Parathyroid adenoma (tissue), 2 donors: ENCODE measurements around the gene SIPA1L3.

ENCODE experiments used
- H2AFZ ChIP-seq: fragments of 300-600 bp; sonication (generic); one replicate; pipeline ENCODE4 v1.7.0; 2017; ENCODE audit warnings: antibody characterized with exemption, mild to moderate bottlenecking
- H3K27ac ChIP-seq: fragments of 300-600 bp; sonication (generic); one replicate; pipeline ENCODE4 v1.7.0; 2017
- H3K27me3 ChIP-seq: fragments of 300-600 bp; sonication (generic); one replicate; pipeline ENCODE4 v1.7.0; 2017; ENCODE audit warnings: low read length; ENCODE audit not compliant: control insufficient read depth, insufficient read depth
- H3K36me3 ChIP-seq: fragments of 300-600 bp; sonication (generic); one replicate; pipeline ENCODE4 v1.7.0; 2017; ENCODE audit warnings: low read length; ENCODE audit not compliant: control insufficient read depth, insufficient read depth
- H3K4me1 ChIP-seq: fragments of 300-600 bp; sonication (generic); one replicate; pipeline ENCODE4 v1.7.0; 2017; ENCODE audit warnings: control low read depth
- H3K4me2 ChIP-seq: fragments of 300-600 bp; sonication (generic); one replicate; pipeline ENCODE4 v1.7.0; 2017; ENCODE audit warnings: low read length
- H3K4me3 ChIP-seq: fragments of 300-600 bp; sonication (generic); one replicate; pipeline ENCODE4 v1.7.0; 2017; ENCODE audit warnings: low read depth, low read length
- H3K79me2 ChIP-seq: fragments of 300-600 bp; sonication (generic); one replicate; pipeline ENCODE4 v1.7.0; 2017; ENCODE audit warnings: control low read depth
- H3K9ac ChIP-seq: fragments of 300-600 bp; sonication (generic); one replicate; pipeline ENCODE4 v1.7.0; 2017; ENCODE audit warnings: mild to moderate bottlenecking
- H3K9me3 ChIP-seq: fragments of 300-600 bp; sonication (generic); one replicate; pipeline ENCODE4 v1.7.0; 2017; ENCODE audit warnings: low read length; ENCODE audit not compliant: control insufficient read depth
- CTCF ChIP-seq: fragments of 300-600 bp; sonication (generic); IDR thresholded peaks from one replicate; pipeline ENCODE4 v1.7.0; 2017; ENCODE audit warnings: antibody characterized with exemption, mild to moderate bottlenecking
- donor health status: primary hyperparathyroidism.

The SIPA1L3 gene

GRCh38 chr19:37991841-37992248 lies 84.8 kb downstream of the SIPA1L3 start:
- H3K9ac ChIP-seq = no peak overlapping the region
- TF ChIP-seq CTCF = no peak
- no peak overlapping the region for H2AFZ ChIP-seq
- peaks cover 23% of the 10 kb centered on the region for H3K79me2 ChIP-seq
- no peak overlapping the region for H3K4me3 ChIP-seq
- no peaks in the 10 kb centered on the region for H3K27me3 ChIP-seq
- no peak overlapping the region for H3K27ac ChIP-seq
- H3K4me1 ChIP-seq = no peaks in the 10 kb centered on the region
- no peaks in the 10 kb centered on the region for H3K9me3 ChIP-seq
- no peaks in the 10 kb centered on the region for H3K36me3 ChIP-seq
- H3K4me2 ChIP-seq = no peak overlapping the region

GRCh38 chr19:37992761-37993160 lies 85.8 kb downstream of the SIPA1L3 start:
- H3K4me3 ChIP-seq = no peak overlapping the region
- H3K27ac ChIP-seq = no peak overlapping the region
- H3K79me2 ChIP-seq = peaks cover 23% of the 10 kb centered on the region
- H3K9ac ChIP-seq = no peak overlapping the region
- H3K36me3 ChIP-seq = no peaks in the 10 kb centered on the region
- no peak overlapping the region for H3K4me2 ChIP-seq
- no peak for TF ChIP-seq CTCF
- H3K4me1 ChIP-seq = no peaks in the 10 kb centered on the region
- H2AFZ ChIP-seq = no peak overlapping the region
- H3K27me3 ChIP-seq = no peaks in the 10 kb centered on the region
- H3K9me3 ChIP-seq = no peaks in the 10 kb centered on the region

- H2AFZ ChIP-seq = no peak overlapping the region
- H3K27ac ChIP-seq = no peak overlapping the region
- H3K4me3 ChIP-seq = no peak overlapping the region
- H3K36me3 ChIP-seq = no peaks in the 10 kb centered on the region
- no peaks in the 10 kb centered on the region for H3K4me1 ChIP-seq
- H3K9ac ChIP-seq = no peak overlapping the region
- peaks cover 21% of the 10 kb centered on the region for H3K79me2 ChIP-seq
- H3K4me2 ChIP-seq = no peak overlapping the region
- no peaks in the 10 kb centered on the region for H3K27me3 ChIP-seq
- TF ChIP-seq CTCF = no peak
- no peaks in the 10 kb centered on the region for H3K9me3 ChIP-seq
Observed at GRCh38 chr19:37994823-37995130, 87.8 kb downstream of the SIPA1L3 start.

- Histone ChIP-seq H3K4me3 (no peak overlapping the region), H3K27ac (no peak overlapping the region), H3K9ac (no peak overlapping the region), H3K36me3 (no peaks in the 10 kb centered on the region), H3K4me2 (no peak overlapping the region), H3K27me3 (no peaks in the 10 kb centered on the region), H2AFZ (no peak overlapping the region), H3K4me1 (no peaks in the 10 kb centered on the region), H3K79me2 (peaks cover 18% of the 10 kb centered on the region), H3K9me3 (no peaks in the 10 kb centered on the region)
- no peak for TF ChIP-seq CTCF
Observed at GRCh38 chr19:37995346-37995745, 88.3 kb downstream of the SIPA1L3 start.

GRCh38 chr19:37997911-37998344 lies 90.9 kb downstream of the SIPA1L3 start:
- Histone ChIP-seq H3K36me3 (no peaks in the 10 kb centered on the region), H3K27me3 (no peaks in the 10 kb centered on the region), H3K4me3 (no peak overlapping the region), H3K79me2 (peaks cover 10% of the 10 kb centered on the region), H3K27ac (no peak overlapping the region), H3K4me2 (no peak overlapping the region), H2AFZ (no peak overlapping the region), H3K4me1 (no peaks in the 10 kb centered on the region), H3K9ac (no peak overlapping the region), H3K9me3 (no peaks in the 10 kb centered on the region)
- TF ChIP-seq CTCF = no peak
